Activated CD4-positive, alpha-beta T cell treated with anti-CD3 and anti-CD28 coated beads, Interleukin-2, amount 50 U/mL, for 16 hours (primary cell): ENCODE data around the gene COX6B2.

Experiments used
- DNase-seq: peaks from one replicate; pipeline ENCODE4 v3.0.0-alpha.2; 2020

Gene COX6B2

GRCh38 chr19:55383279-55384130 lies 29.0 kb upstream of the COX6B2 start:
- peak; percentile 62 for DNase-seq

- DNase-seq, result no peak
These were observed 28.1 kb upstream of the COX6B2 start for GRCh38 chr19:55382522-55383054.

GRCh38 chr19:55382013-55382412 lies 27.5 kb upstream of the COX6B2 start:
- no peak for DNase-seq

- DNase-seq, result no peak
These were observed 24.7 kb upstream of the COX6B2 start for GRCh38 chr19:55379174-55379573.

GRCh38 chr19:55377356-55378131 lies 23.0 kb upstream of the COX6B2 start:
- no peak for DNase-seq

- DNase-seq, result no peak
These were observed 21.9 kb upstream of the COX6B2 start, which contains the start of gene TMEM190 for GRCh38 chr19:55376241-55376933. TMEM190 (plus strand) TSS chr19:55376826; CDS start chr19:55376854, 28 bp downstream.

GRCh38 chr19:55373993-55374757 lies 19.7 kb upstream of the COX6B2 start:
- no peak for DNase-seq

GRCh38 chr19:55373306-55373992 lies 18.9 kb upstream of the COX6B2 start:
- no peak for DNase-seq

GRCh38 chr19:55372316-55373081 lies 18.0 kb upstream of the COX6B2 start:
- no peak for DNase-seq

GRCh38 chr19:55370305-55370988 lies 15.9 kb upstream of the COX6B2 start, which contains the start of gene IL11:
IL11 (minus strand) TSS chr19:55370463; CDS start chr19:55370310, 153 bp downstream.
- no peak for DNase-seq

- no peak for DNase-seq
These were observed 15.3 kb upstream of the COX6B2 start for GRCh38 chr19:55369653-55370304.

GRCh38 chr19:55368701-55369563 lies 14.4 kb upstream of the COX6B2 start:
- no peak for DNase-seq

GRCh38 chr19:55368106-55368505 lies 13.6 kb upstream of the COX6B2 start:
- DNase-seq, result no peak

GRCh38 chr19:55366790-55367189 lies 12.3 kb upstream of the COX6B2 start:
- no peak for DNase-seq

- DNase-seq, result no peak
These were observed 11.4 kb upstream of the COX6B2 start for GRCh38 chr19:55365964-55366363.

GRCh38 chr19:55365245-55365644 lies 10.7 kb upstream of the COX6B2 start:
- no peak for DNase-seq

- DNase-seq, result no peak
These were observed 8.6 kb upstream of the COX6B2 start, which contains the start of gene GARIN5B for GRCh38 chr19:55362990-55363716. GARIN5B (minus strand) TSS chr19:55363260; CDS start chr19:55363066, 194 bp downstream.
